NCI-H2029 (cell line): ENCODE measurements around the gene GFPT2.
A peak's percentile ranks its signal among the peaks of the same experiment; 100 is the strongest.

Experiments used
- DNase-seq: peaks from one replicate; lab custom pipeline; 2025; lab: John Stamatoyannopoulos, UW

The GFPT2 gene

DNA sequence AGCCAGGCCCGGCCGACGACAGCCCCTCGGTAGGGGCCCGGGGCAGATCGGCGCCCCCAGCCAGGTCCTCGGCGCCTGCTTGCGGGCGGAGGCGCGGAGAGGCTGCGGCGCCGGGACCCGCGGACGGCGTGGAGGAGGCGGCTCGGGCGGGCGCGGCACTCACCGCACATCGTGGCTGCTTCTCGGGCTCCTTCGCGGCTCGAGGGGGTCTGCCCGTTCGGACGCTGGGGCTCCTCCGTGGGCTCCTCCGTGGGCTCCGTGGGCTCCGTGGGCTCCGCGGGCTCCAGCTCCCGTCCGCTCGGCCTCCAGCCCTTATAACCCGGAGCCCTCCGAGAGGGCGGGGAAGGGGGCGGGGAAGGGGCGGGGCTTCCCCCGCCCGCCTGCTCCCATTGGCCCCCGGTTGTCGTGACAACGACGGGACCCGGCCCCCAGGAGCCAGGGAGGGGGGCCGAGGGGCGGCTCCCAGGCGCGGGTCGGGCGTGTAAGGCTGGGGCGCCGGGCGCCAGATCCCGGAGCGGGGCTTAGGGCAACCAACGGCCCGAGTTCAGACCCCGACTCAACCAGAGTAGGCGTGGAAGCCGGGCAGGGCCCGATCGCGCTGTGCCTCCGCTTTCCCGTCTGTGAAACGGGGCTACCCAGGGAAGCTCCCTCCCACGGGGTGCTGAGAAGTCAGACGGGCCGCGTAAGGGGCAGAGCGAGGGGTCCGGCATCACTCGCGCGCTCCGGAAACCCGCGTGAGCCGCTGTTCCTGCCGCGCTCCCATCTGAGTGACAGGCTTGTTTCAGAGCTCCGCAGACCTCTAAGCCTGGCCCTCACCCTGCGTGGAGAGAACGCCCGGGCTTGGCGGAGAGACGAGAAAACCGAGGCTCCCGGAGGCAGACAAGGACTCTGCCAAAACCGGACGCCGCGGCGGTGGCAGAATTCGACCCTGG lies at the start of gene GFPT2:
GFPT2 (minus strand) TSS at position 289 of the 932 bp plus-strand sequence; CDS start at position 170, 119 bp downstream.
- DNase-seq, result peak; percentile 50

DNA sequence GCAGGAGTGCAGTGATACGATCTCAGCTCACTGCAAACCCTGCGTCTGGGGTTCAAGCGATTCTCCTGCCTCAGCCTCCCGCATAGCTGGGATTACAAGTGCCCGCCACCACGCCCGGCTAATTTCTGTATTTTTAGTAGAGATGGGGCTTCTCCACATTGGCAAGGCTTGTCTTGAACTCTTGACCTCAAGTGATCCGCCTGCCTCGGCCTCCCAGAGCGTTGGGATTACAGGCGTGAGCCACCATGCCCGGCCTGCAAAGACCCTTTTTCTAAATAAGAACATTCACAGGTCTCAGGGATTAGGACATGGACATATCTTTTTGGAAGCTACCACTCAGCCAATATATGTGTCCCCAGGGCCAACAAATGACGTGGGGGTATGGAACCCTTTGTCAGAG lies 49.6 kb upstream of the GFPT2 start:
- DNase-seq, result no peak

DNA sequence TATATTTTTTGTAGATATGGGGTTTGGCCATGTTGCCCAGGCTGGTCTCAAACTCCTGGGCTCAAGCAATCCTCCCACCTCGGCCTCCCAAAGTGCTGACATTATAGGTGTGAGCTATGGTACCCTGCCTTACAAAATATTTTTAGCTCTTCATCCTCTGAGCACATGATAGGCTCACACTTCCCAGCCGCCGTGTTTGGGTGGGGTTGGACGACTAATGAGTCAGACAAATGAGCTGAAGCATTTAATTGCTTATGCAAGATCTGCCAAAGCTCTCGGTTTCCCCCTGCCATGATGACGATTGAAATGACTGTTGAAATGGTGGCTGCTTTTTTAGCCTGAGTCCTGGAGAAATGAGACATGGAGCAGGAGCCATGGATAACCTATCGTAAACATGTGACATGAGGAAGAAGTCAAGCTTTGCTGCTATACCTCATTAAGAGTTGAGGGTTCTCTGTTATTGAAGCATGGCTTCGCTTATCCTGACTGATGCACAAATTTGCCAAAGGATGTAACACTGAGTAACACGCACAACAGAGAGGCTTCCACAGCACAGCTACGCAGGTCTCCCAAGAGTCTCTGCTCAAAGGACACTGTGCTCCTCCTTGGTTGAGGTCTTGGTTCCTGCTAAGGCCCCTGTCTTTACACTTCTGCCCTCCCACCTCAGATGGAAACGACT lies 48.2 kb upstream of the GFPT2 start:
- no peak for DNase-seq

GRCh38 chr5:180400416-180400815 lies 47.3 kb upstream of the GFPT2 start:
- no peak for DNase-seq

GRCh38 chr5:180399401-180400215 lies 46.5 kb upstream of the GFPT2 start:
- no peak for DNase-seq

GRCh38 chr5:180396926-180397325 lies 43.8 kb upstream of the GFPT2 start:
- no peak for DNase-seq

DNA sequence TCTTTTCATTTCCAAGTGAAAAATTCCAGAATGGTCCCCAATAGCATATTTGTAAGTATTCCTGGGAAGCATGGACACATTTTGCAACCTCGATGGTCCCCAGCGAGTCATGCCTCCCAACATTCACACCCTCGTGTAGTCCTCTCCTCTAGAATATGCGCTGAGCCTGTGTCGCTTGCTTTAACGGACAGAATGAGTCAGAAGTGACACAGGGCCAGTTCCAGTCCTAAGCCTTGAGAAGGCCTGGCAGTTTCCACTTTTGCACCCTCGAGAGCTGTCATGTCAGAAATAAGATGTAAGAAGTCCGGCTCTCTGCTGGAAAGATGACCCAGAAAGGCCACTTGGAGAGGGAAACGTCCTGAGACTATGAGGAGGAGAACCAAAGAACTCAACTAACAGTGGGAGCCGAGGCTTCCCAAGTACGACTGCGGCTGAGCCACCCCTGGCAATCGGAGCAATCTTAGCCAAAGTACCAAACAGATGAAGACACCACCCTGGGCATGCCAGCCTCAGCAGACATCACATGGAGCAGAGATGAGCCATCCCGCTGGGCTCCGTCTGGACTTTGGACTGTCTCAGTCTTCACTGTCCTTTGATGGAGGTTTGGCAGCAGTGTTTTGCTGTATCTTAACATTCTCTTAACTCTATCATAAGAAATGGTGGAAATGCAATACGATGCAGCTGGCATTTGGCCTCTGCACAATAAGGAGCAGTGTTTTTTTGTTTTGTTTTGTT lies 42.6 kb upstream of the GFPT2 start:
- DNase-seq, result no peak

GRCh38 chr5:180394031-180394636 lies 41.0 kb upstream of the GFPT2 start:
- no peak for DNase-seq

GRCh38 chr5:180391276-180391675 lies 38.1 kb upstream of the GFPT2 start:
- DNase-seq, result no peak

GRCh38 chr5:180390441-180391190 lies 37.5 kb upstream of the GFPT2 start:
- no peak for DNase-seq

GRCh38 chr5:180389252-180390101 lies 36.3 kb upstream of the GFPT2 start:
- DNase-seq, result no peak

DNA sequence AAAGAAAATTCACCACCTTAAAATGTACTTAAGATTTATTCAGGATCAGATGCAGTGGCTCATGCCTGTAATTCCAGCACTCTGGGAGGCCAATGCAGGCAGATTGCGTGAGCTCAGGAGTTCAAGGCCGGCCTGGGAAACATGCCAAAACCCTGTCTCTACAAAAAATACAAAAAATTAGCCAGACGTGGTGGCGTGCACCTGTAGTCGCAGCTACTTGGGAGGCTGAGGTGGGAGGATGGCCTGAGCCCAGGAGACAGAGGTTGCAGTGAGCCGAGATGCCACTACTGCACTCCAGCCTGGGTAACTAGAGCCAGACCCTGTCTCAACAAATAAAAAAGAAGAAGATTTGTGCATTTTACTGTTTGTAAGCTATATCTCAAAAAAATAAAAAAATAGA lies 34.7 kb upstream of the GFPT2 start:
- DNase-seq, result no peak

GRCh38 chr5:180382926-180383325 lies 29.8 kb upstream of the GFPT2 start:
- DNase-seq, result no peak

DNA sequence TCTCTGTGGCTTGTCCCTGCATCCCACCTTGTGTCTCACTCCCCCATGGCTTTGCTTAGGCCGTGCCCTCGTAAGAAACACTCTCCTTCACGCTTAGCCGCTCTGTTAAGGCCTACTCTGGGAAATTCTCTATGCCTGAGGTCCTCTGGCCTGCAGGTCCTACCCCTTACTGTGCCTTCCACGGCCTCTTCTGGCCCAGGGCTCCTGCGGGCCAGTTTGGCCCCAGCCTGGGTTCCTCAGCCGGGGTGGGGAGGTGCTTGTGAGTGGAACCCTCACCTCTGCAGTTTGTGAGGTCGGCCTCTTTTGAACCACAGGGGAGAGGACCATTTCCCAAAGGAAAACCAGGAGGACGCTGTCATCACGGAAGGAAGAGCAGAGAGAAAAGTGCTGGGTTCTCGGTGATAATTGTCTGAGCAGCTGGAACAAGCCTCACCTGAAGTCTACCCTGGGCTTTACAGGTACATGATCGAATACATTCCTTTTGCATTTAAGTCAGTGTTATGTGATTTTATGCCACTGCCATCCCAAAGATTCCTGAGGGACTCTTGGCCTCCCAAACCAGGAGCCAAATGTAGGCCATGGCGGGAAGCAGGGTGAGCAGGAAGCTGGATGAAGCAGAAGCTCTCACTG lies 28.8 kb upstream of the GFPT2 start:
- DNase-seq, result no peak

GRCh38 chr5:180381428-180381827 lies 28.3 kb upstream of the GFPT2 start:
- DNase-seq, result no peak

- DNase-seq, result no peak
Measured at GRCh38 chr5:180380856-180381255, 27.7 kb upstream of the GFPT2 start.

DNA sequence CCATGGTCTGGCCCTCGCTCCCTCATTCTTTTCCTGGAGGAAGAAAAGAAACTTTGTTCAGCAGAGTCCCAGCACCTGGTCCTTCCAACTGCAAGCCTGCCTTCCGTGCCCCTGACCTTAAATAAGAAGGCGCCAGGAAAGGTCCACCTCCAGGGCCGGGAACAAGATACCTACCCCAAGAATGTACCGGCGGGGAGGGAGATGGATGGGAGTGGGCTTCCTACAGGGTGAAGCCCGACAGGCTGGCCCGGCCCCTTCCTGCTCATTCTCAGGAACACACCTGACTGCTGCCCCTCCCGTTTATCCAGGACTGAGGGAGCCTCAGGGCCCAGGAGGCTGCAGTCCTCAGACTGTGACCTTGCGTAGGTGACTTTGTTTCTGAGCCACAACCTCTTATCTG lies 27.3 kb upstream of the GFPT2 start:
- no peak for DNase-seq

DNA sequence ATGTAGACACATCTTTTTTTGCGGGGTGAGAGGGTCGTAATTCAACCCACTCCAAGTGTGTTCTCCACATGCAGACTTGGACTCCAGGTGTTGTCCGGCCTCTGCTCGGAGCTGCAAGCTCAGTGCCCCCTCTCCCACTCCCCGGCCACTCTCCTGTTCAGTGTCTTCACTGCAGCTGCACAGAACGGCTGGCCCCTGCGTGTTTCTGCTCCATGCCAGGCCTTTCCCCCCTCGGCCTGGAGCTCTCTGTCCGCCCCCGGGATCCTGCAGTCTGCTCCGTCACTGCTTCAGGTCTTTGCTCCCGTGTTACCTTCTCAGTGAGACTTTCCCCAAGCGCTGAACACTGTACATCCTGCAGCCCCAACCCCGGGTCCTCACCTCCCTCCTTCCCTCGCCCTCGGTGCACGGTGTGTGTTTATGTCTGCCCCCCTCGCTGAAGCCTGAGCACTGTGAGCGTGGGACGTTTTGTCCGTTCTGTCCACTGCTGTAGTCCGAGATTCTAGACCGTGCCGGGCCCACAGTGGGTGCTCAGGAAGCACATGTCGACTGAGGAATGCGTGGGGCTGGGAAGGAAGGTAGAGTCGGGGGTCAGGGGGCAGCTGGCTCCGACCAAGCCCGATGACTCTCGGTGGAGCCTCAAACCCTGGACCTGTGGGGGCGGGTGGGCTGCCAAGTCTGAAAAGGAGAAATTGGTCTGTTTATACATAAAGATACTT lies 26.4 kb upstream of the GFPT2 start:
- no peak for DNase-seq
